ENCODE measurements around the gene C1D. TPM values are rescaled to one million over a fixed set of nuclear protein-coding genes. Genes with fewer than 3 reads are reported as not detected.

C1D gene
- total and polyA plus RNA-seq, 2 experiments from 2014 or later = 30.1 to 39.7 TPM

- Histone ChIP-seq H3K27ac (ENCODE audit: low read depth) (no peak overlapping the region), H3K4me1 (ENCODE audit: insufficient read depth) (no peaks in the 10 kb centered on the region), H4K20me1 (replicated peaks; ENCODE audit: insufficient read depth) (no peaks in the 10 kb centered on the region), H3K4me2 (no peak overlapping the region), H3K27me3 (ENCODE audit: insufficient read depth) (no peaks in the 10 kb centered on the region), H3K4me3 (no peak overlapping the region), H3F3A (replicated peaks; ENCODE audit: low read depth) (no peaks in the 10 kb centered on the region), H3K36me3 (ENCODE audit: insufficient read depth) (no peaks in the 10 kb centered on the region), H2AFZ (no peak overlapping the region), H3K79me2 (replicated peaks; ENCODE audit: insufficient read depth) (no peaks in the 10 kb centered on the region), H3K9me2 (ENCODE audit: insufficient read depth) (0 out of 2 replicates have a peak, but pooled peaks cover 12% of the 10 kb centered on the region)
- peaks cover 2% of the 10 kb centered on the region; the same call in 1 of the 3 replicates for H3K36me3 Mint-ChIP-seq (ENCODE audit: low read depth)
- H3K4me1 Mint-ChIP-seq = no peaks in the 10 kb centered on the region
- H3K27me3 Mint-ChIP-seq (ENCODE audit: insufficient read depth, low read depth, poor library complexity) = peaks cover 2% of the 10 kb centered on the region
- no peak for TF ChIP-seq EZH2phosphoT487 (IDR thresholded peaks at IDR 0.05; ENCODE audit: unreplicated experiment)
- TF ChIP-seq JUNB (IDR thresholded peaks at IDR 0.05; ENCODE audit: unreplicated experiment) = no peak
- no peak for TF ChIP-seq CREB1 (CRISPR knock-in tag; IDR thresholded peaks at IDR 0.05; ENCODE audit: low read depth)
- TF ChIP-seq POLR2AphosphoS5 (IDR thresholded peaks at IDR 0.05; ENCODE audit: low read depth) = no peak
- TF ChIP-seq, protein P1, sequence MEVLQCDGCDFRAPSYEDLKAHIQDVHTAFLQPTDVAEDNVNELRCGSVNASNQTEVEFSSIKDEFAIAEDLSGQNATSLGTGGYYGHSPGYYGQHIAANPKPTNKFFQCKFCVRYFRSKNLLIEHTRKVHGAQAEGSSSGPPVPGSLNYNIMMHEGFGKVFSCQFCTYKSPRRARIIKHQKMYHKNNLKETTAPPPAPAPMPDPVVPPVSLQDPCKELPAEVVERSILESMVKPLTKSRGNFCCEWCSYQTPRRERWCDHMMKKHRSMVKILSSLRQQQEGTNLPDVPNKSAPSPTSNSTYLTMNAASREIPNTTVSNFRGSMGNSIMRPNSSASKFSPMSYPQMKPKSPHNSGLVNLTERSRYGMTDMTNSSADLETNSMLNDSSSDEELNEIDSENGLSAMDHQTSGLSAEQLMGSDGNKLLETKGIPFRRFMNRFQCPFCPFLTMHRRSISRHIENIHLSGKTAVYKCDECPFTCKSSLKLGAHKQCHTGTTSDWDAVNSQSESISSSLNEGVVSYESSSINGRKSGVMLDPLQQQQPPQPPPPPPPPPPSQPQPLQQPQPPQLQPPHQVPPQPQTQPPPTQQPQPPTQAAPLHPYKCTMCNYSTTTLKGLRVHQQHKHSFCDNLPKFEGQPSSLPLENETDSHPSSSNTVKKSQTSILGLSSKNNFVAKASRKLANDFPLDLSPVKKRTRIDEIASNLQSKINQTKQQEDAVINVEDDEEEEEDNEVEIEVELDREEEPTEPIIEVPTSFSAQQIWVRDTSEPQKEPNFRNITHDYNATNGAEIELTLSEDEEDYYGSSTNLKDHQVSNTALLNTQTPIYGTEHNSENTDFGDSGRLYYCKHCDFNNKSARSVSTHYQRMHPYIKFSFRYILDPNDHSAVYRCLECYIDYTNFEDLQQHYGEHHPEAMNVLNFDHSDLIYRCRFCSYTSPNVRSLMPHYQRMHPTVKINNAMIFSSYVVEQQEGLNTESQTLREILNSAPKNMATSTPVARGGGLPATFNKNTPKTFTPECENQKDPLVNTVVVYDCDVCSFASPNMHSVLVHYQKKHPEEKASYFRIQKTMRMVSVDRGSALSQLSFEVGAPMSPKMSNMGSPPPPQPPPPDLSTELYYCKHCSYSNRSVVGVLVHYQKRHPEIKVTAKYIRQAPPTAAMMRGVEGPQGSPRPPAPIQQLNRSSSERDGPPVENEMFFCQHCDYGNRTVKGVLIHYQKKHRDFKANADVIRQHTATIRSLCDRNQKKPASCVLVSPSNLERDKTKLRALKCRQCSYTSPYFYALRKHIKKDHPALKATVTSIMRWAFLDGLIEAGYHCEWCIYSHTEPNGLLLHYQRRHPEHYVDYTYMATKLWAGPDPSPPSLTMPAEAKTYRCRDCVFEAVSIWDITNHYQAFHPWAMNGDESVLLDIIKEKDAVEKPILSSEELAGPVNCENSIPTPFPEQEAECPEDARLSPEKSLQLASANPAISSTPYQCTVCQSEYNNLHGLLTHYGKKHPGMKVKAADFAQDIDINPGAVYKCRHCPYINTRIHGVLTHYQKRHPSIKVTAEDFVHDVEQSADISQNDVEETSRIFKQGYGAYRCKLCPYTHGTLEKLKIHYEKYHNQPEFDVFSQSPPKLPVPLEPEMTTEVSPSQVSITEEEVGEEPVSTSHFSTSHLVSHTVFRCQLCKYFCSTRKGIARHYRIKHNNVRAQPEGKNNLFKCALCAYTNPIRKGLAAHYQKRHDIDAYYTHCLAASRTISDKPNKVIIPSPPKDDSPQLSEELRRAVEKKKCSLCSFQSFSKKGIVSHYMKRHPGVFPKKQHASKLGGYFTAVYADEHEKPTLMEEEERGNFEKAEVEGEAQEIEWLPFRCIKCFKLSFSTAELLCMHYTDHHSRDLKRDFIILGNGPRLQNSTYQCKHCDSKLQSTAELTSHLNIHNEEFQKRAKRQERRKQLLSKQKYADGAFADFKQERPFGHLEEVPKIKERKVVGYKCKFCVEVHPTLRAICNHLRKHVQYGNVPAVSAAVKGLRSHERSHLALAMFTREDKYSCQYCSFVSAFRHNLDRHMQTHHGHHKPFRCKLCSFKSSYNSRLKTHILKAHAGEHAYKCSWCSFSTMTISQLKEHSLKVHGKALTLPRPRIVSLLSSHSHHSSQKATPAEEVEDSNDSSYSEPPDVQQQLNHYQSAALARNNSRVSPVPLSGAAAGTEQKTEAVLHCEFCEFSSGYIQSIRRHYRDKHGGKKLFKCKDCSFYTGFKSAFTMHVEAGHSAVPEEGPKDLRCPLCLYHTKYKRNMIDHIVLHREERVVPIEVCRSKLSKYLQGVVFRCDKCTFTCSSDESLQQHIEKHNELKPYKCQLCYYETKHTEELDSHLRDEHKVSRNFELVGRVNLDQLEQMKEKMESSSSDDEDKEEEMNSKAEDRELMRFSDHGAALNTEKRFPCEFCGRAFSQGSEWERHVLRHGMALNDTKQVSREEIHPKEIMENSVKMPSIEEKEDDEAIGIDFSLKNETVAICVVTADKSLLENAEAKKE (CRISPR knock-in tag; IDR thresholded peaks at IDR 0.05) = no peak
- TF ChIP-seq ETS1 (IDR thresholded peaks at IDR 0.05) = no peak
- no peak for TF ChIP-seq ZNF331 (CRISPR knock-in tag; IDR thresholded peaks at IDR 0.05; ENCODE audit: low read depth)
- no peak for TF ChIP-seq CTCF (conservative IDR thresholded peaks at IDR 0.05; ENCODE audit: low read depth in 2 of 2)
- no peak overlapping the region for H3K27ac Mint-ChIP-seq
- H3K9me3 Mint-ChIP-seq = peaks cover 13% of the 10 kb centered on the region
- no peak for DNase-seq (ENCODE audit: low spot score)
- no peak for ATAC-seq
- no peak overlapping the region for H3K4me3 Mint-ChIP-seq
These were observed 65.9 kb downstream of the C1D start for GRCh38 chr2:67996772-67997527.

Data from GM23338 (cell line).